Smooth muscle cell (in vitro differentiated cells): ENCODE data around the gene PALLD. TPM values are rescaled to one million over a fixed set of nuclear protein-coding genes. Genes with fewer than 3 reads are reported as not detected.

ENCODE experiments used
- DNase-seq: peaks from one replicate; lab custom pipeline; 2025; ENCODE audit not compliant: unreplicated experiment; lab: John Stamatoyannopoulos, UW
- H2AFZ ChIP-seq: fragments of 200-600 bp; sonication (generic); 2 replicates; pipeline ENCODE4 v1.6.0; 2016; ENCODE audit warnings: antibody characterized with exemption, low read depth, mild to moderate bottlenecking
- H3F3A ChIP-seq: fragments of 200-600 bp; sonication (generic); 2 replicates; pipeline ENCODE4 v1.6.0; 2017; ENCODE audit warnings: antibody characterized with exemption, low read depth
- H3K27ac ChIP-seq: fragments of 200-600 bp; sonication (generic); 2 replicates; pipeline ENCODE4 v1.5.1; 2016; ENCODE audit warnings: low read depth, mild to moderate bottlenecking
- H3K27me3 ChIP-seq: fragments of 200-600 bp; sonication (generic); 2 replicates; pipeline ENCODE4 v1.6.1; 2016; ENCODE audit warnings: low read depth, mild to moderate bottlenecking
- H3K36me3 ChIP-seq: fragments of 200-600 bp; sonication (generic); 2 replicates; pipeline ENCODE4 v1.5.1; 2016; ENCODE audit warnings: low read depth
- H3K4me1 ChIP-seq: fragments of 200-600 bp; sonication (generic); 2 replicates; pipeline ENCODE4 v1.5.1; 2016; ENCODE audit warnings: low read depth
- H3K4me2 ChIP-seq: fragments of 200-600 bp; sonication (generic); 2 replicates; pipeline ENCODE4 v1.6.0; 2016; ENCODE audit warnings: mild to moderate bottlenecking
- H3K4me3 ChIP-seq: fragments of 200-600 bp; sonication (generic); 2 replicates; pipeline ENCODE4 v1.5.1; 2016; ENCODE audit warnings: mild to moderate bottlenecking
- H3K79me2 ChIP-seq: fragments of 200-600 bp; sonication (generic); 2 replicates; pipeline ENCODE4 v1.6.0; 2016; ENCODE audit warnings: low read depth, mild to moderate bottlenecking
- H3K9ac ChIP-seq: fragments of 200-600 bp; sonication (generic); 2 replicates; pipeline ENCODE4 v1.6.0; 2016; ENCODE audit warnings: low read depth
- H3K9me3 ChIP-seq: fragments of 200-600 bp; sonication (generic); replicated peaks from 2 replicates; pipeline ENCODE4 v1.5.1; 2016; ENCODE audit warnings: low read depth
- H4K20me1 ChIP-seq: fragments of 200-600 bp; sonication (generic); 2 replicates; pipeline ENCODE4 v1.6.0; 2016; ENCODE audit warnings: low read depth
- WGBS: methylation state at CpG from one replicate; pipeline ENCODE4 v1.1.7; 2016; ENCODE audit warnings: low lambda C conversion rate; 5-methylcytosine and 5-hydroxymethylcytosine counted together
- polyA plus RNA-seq: library from polyadenylated mRNA; unstranded; fragments of >200 nt; fragmentation: Nextera tagmentation; extraction: Ambion mirVana; gene quantifications from 2 replicates; pipeline ENCODE4 v1.2.1, GENCODE V29; 2016
- total RNA-seq: library from RNA; depleted of rRNA; stranded (reverse); fragments of >200 nt; gene quantifications from 2 replicates; pipeline ENCODE4 v1.2.3, GENCODE V29; 2014
- TF ChIP-seq, protein P1 (sequence below): fragments of 200-600 bp; sonication (generic); IDR thresholded peaks from 2 replicates; pipeline ENCODE4 v1.5.1; 2017; ENCODE audit warnings: borderline replicate concordance, mild to moderate bottlenecking, antibody characterized with exemption; ENCODE audit not compliant: insufficient read depth, poor library complexity, severe bottlenecking

PALLD gene
- total and polyA plus RNA-seq, 2 experiments from 2014 or later = 354 to 415 TPM

DNA sequence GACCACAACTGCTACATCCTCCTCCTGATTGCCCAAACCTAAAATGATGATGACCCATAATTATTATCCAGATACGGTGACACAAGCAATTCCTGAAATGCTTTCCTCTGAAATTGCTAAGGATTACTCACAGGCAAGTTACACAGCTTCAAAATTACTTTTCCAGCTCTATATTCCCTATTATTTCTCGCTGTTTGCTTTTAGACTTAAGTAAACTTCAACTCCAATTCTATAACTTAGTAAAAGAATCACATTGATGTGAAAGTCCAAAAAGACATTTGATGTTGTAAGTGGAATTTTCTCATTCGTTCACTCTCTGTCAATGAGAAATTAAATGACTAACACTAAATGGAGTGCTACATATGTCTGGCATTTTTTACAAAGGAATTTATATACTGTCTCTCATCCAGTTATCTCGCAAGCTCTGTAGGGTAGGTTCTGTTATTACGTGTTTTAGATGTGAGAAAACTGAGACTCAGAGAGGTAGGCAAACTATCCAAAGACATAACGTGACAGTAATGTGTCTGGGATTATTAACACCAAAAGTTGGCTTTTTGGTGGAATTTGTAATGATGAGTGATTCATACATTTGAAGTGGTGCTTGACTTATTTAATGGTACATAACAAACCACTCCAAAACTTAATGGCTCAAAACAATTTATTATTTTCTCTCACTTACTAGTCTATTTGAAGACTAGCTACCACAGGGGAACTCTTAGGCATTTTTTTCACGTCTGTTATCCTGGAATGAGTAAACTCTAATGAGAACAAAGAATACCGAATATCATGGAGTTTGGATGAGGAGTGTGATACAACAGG lies 31.5 kb downstream of the PALLD start:
- DNase-seq = no peak
- no peaks in the 10 kb centered on the region for H3K79me2 ChIP-seq
- H3F3A ChIP-seq = peaks cover 11% of the 10 kb centered on the region
- TF ChIP-seq, protein P1, sequence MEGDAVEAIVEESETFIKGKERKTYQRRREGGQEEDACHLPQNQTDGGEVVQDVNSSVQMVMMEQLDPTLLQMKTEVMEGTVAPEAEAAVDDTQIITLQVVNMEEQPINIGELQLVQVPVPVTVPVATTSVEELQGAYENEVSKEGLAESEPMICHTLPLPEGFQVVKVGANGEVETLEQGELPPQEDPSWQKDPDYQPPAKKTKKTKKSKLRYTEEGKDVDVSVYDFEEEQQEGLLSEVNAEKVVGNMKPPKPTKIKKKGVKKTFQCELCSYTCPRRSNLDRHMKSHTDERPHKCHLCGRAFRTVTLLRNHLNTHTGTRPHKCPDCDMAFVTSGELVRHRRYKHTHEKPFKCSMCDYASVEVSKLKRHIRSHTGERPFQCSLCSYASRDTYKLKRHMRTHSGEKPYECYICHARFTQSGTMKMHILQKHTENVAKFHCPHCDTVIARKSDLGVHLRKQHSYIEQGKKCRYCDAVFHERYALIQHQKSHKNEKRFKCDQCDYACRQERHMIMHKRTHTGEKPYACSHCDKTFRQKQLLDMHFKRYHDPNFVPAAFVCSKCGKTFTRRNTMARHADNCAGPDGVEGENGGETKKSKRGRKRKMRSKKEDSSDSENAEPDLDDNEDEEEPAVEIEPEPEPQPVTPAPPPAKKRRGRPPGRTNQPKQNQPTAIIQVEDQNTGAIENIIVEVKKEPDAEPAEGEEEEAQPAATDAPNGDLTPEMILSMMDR = no peak
- no peak overlapping the region for H2AFZ ChIP-seq
- peaks cover 6% of the 10 kb centered on the region for H3K4me1 ChIP-seq
- no peaks in the 10 kb centered on the region for H4K20me1 ChIP-seq
- H3K9ac ChIP-seq = peak overlapping the region; percentile 20
- peak overlapping the region; percentile 49 for H3K4me2 ChIP-seq
- H3K27ac ChIP-seq = peak overlapping the region; percentile 82
- H3K36me3 ChIP-seq = no peaks in the 10 kb centered on the region
- H3K4me3 ChIP-seq = no peak overlapping the region
- WGBS = 30% methylated on average over 8 of the region's 8 CpGs
- no peaks in the 10 kb centered on the region for H3K27me3 ChIP-seq
- no peaks in the 10 kb centered on the region for H3K9me3 ChIP-seq

DNA sequence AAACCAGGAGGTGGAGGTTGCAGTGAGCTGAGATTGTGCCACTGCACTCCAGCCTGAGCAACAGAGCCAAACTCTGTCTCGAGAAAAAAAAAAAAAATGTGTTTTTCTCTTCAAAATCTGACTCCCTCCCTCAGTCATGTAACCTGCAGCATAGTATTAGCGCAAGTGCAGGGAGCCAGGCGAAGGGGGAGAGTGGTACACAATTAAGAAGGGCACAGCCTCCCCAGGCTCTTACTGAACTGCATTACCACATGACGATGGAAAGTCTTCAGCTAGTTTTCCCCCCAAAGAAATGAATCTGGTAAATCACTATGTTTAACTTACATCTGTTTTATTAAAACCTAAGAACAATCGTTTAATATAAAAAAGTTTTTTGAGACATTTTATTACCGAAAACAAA lies 32.4 kb downstream of the PALLD start:
- peak overlapping the region; percentile 82 for H3K27ac ChIP-seq
- H4K20me1 ChIP-seq = no peaks in the 10 kb centered on the region

DNA sequence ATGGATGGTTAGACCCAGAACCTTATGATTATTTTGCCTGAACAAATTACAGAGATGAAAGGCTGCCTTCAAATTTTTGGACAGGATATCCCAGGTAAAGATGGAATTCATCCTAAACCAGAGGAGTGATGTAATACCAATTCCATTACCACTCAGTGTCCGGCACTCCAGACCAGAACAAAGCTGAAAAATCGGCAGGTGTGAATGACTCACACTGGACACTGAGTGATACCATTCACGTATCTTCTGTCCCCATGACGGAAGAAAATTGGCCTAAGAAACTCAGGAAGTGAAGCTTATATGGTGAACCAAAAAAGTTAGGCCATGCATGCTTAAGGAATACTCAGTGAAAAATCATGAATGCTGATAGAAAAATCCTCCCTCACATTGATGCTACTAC lies 34.5 kb downstream of the PALLD start:
- 74% methylated on average over 4 of the region's 4 CpGs for WGBS
- DNase-seq = no peak
- Histone ChIP-seq H3K9me3 (no peaks in the 10 kb centered on the region), H3K79me2 (no peaks in the 10 kb centered on the region), H4K20me1 (no peaks in the 10 kb centered on the region), H3K36me3 (no peaks in the 10 kb centered on the region), H3K9ac (no peak overlapping the region), H2AFZ (no peak overlapping the region), H3K4me1 (peaks cover 11% of the 10 kb centered on the region), H3K27ac (peak overlapping the region; percentile 34), H3K4me3 (no peak overlapping the region), H3F3A (peaks cover 7% of the 10 kb centered on the region), H3K27me3 (no peaks in the 10 kb centered on the region), H3K4me2 (no peak overlapping the region)
- TF ChIP-seq, protein P1 = no peak

More for the DNA sequence above, 32.4 kb downstream of the PALLD start:
- Histone ChIP-seq H3K4me3 (no peak overlapping the region), H3K36me3 (no peaks in the 10 kb centered on the region), H3K4me2 (no peak overlapping the region), H3K9me3 (no peaks in the 10 kb centered on the region), H3K9ac (no peak overlapping the region), H3K27me3 (no peaks in the 10 kb centered on the region), H3K79me2 (no peaks in the 10 kb centered on the region), H3K4me1 (peaks cover 3% of the 10 kb centered on the region), H3F3A (peaks cover 10% of the 10 kb centered on the region), H2AFZ (no peak overlapping the region)
- WGBS = 92% methylated on average over 6 of the region's 6 CpGs
- DNase-seq = no peak
- TF ChIP-seq, protein P1 = no peak

DNA sequence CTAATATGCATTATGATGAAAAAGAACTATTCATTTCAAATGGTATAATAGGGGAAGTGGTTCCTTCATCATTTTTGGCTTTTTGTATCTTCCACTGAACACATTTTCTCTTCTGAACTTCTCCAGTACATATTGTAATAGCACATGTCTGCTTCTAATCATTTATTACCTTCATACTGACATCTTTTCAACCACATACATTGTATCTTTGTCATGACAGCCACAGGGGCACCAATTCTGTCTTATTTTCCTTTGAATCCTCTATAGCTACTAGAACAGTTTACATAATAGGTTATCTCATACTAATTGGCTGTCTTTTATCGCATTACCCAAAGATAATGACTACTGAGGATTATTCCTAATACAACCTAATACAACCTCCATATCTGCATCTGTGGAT lies 37.7 kb downstream of the PALLD start:
- no peaks in the 10 kb centered on the region for H3K79me2 ChIP-seq
- H3K27me3 ChIP-seq = no peaks in the 10 kb centered on the region
- peaks cover 15% of the 10 kb centered on the region for H3K4me1 ChIP-seq
- H3F3A ChIP-seq = no peaks in the 10 kb centered on the region
- H3K4me3 ChIP-seq = no peak overlapping the region
- no peaks in the 10 kb centered on the region for H4K20me1 ChIP-seq
- H2AFZ ChIP-seq = no peak overlapping the region
- no peak overlapping the region for H3K9ac ChIP-seq
- no peak overlapping the region for H3K4me2 ChIP-seq
- DNase-seq = no peak
- TF ChIP-seq, protein P1 = no peak
- H3K9me3 ChIP-seq = no peaks in the 10 kb centered on the region
- 95% methylated on average over 1 of the region's 1 CpG for WGBS
- H3K27ac ChIP-seq = no peak overlapping the region
- no peaks in the 10 kb centered on the region for H3K36me3 ChIP-seq
